Erythroblast (primary cell): ENCODE data around the gene PRUNE2.

Experiments used
- GATA1 ChIP-seq: IDR thresholded peaks from 2 replicates; pipeline ENCODE4 v1.6.1; 2011; ENCODE audit warnings: low read depth, mild to moderate bottlenecking, control low read depth, low read length, moderate library complexity
- POLR2A ChIP-seq: IDR thresholded peaks from 2 replicates; pipeline ENCODE4 v1.6.1; 2011; ENCODE audit warnings: mild to moderate bottlenecking, low read length

DNA sequence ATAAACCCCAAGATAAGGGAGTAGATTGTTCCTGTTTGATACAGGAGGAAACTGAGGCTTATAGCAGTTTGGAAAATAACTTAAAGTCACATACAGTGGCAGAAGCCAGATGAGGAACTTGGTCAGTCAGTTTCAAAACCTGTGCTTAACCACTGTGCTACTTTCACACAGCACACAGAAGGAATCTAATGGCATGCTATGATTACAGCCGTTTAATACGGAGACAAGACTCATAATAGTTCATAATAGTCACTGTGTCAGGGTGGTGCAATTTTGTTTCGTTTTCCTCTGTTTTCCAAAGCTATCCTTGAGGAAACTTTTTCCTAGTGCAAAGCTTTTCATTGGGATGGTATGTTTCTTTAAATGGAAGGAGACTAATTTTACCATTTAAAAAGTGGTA is 334.6 kb downstream of the PRUNE2 start:
- no peak for TF ChIP-seq POLR2A
- TF ChIP-seq GATA1, result no peak
